ENCODE results near the gene TTLL6.

- TF ChIP-seq CTCF (IDR thresholded peaks at IDR 0.05; ENCODE audit: extremely low read depth in 1 of 2, insufficient read depth in 1 of 2, low read depth in 1 of 2, low read length in 2 of 2): no peak
- no peak for TF ChIP-seq POLR2AphosphoS5 (IDR thresholded peaks at IDR 0.05; ENCODE audit: insufficient read depth, low read depth, low read length)
- TF ChIP-seq EZH2 (IDR thresholded peaks at IDR 0.05; ENCODE audit: borderline replicate concordance, low read depth, low read length, severe bottlenecking): no peak
Measured at GRCh38 chr17:48825446-48826381, 8.7 kb upstream of the TTLL6 start.
